Activated CD4-positive, alpha-beta T cell treated with anti-CD3 and anti-CD28 coated beads, Interleukin-2, amount 50 U/mL, for 1 hour (primary cell): ENCODE measurements around the gene LINGO4.
"Not testable (repeated sequence)": the region's sequence is repeated elsewhere in the genome, so short reads cannot be mapped to it uniquely, and the experiment has no call there.

Experiments used
- DNase-seq: peaks from one replicate; pipeline ENCODE4 v3.0.0-alpha.2; 2020

LINGO4 gene

DNA sequence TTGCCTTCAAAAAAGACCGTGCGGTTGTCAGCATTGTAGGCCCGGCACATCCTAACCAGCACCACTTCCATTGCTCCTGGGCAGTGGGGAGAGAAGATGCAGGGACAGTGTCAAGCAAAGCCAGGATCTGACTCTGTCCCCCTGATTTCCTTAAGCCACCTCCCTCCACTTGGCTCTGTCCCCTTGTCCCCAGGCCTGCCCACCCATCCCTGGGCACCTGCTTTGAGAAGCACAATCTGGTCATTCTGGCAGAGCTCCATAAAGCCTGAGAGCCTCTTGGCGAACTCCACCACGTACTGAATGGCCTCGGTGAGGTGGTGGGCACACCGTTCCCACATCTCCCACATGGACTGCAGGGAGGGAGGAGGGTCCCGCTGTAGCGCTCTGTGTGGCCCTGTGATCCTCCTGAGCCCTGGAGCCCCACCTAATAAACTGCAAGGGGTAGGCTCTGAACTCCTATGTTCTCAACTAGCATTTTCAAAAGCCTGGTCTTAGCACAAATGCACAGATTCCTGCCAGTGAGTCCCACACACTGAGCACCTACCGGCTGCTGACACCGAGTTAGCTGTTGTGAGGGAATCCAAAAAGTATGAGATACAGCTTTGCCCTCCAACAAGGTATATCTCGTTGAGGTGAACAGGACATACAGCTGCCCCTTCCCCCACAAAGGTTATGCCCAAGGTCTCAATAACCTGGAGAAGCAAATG, 8.2 kb upstream of the LINGO4 start:
- DNase-seq: no peak

DNA sequence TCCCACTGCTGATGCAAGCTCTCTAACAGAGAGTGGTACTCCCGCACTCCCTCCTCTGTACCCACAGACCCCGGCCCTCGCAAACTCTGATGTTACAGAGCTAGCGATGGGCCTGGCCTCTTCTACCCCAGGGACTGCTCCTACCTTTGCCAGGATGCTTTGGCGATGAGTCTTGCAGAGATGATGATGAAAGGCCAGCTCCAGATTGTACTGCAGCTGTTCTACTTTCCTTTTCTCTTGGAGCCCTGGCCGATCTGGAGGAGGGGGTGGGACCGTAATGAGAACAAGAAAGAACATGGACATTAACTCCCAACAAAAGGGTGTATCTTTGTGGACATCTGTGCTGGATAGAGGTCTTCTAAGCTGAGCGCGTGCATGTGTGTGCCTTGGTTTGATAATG, 6.0 kb upstream of the LINGO4 start:
- DNase-seq: no peak

DNA sequence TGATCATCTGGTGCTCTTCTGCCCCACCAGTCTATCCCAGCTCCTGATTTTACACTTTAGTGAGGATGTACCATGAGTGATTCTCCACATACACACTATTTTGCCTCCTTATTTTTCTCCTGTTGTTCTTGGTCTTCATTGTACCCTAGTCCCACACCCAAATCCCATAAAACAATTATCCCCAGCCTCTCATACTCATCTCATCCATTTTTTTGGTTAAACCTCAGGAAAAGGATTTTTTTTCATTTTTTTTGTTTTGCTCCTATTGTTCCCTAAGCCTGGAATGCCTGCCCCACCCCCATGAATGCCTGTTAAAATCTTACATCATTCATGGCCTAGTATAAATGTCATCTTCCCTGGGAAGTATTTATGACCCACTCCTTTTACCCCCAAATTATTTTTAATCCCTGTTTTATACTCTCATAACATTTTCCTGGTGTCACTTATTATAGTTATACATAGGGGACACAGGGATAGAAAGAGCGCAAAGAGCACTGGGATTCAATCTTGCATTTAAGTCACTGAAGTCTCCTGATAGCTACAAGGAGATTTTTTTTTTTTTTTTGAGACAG, 4.9 kb upstream of the LINGO4 start:
- no peak for DNase-seq

DNA sequence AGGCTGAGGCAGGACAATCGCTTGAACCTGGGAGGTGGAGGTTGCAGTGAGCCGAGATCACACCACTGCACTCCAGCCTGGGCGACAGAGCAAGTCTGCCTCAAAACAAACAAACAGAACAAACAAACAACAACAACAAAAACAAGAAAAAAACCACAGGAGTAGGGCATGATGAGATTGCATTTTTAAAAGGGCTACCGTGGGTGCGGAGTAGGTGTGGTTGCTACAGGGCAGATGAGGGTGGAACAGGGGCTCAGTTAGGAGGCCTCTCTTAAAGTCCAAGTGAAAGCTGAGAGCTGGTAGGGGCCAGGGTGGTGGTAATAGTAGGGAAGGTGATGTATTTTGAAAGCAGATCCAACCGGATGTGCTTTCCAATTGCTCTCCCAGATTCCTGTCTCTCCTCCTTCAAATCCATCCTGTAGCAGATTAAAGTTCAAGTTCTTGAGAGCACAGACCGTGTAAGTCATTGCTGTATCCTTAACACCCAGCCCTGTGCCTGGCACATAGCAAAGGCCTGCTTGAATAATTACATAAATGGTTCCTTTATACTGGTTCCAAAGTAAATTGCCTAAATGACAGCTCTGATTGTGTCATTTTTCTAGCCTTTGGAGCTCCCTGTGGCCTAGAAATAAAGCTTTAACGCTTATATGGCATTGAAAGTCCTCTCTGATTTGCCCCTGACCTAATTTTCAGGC, 4.2 kb upstream of the LINGO4 start:
- DNase-seq: no peak

DNA sequence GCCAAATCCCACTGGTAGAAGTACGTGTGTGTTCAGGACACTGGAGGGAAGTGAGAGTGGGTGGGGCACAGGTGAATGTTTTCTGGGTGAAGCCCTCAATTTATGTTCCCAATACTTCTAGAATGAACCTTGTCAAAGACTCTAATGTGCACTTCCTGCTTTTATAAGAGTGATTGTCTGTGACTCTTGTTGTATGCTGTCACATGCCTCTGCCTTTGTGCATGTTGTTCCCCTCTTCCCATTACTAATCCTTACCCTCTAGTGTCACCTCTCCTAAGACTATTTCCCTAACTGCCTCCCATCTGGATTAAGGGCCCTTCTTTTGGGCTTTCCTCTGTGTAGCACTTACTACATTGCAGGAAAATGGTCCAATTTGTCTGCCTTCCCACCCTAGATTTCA, 2.5 kb upstream of the LINGO4 start:
- DNase-seq: no peak

DNA sequence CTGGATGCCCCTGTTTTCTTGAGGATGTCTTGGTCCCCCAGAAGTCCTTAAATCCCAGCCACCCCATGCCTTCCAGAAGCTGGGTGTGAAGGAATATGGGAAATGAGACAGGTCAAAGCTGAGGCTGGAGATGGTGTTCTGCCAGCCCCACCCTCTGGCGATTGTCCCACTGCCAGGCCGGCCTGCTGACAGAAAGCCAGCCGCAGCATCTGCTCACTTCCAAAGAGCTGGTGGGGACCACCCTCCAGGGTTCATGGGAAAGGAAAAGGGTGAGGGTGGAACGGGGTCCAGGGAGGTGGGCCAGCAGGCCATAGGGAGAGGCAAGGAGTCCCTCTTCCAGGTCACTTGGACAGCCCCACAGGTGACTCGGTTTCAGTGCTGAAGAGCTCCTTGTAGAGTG, 1.9 kb upstream of the LINGO4 start:
- DNase-seq: no peak

DNA sequence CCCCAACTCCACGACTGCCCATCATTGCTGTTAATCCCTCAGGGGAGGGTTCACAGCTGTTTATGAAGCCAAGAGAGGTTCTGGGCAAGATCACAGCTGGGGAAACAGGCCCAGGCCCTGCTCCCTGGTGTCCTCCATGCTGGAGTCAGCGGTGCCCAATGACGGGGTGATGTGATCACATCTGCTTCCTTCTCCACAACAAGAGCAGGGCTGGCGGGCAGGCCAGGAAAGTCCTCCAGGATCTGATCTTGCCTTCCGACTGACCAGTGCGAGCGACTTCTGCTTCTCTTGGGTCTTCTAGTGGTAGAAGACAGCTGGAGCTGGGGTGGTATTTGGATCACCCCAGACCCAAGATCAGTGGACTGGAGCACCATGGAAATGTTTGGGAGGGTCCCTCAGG, 951 bp upstream of the LINGO4 start:
- DNase-seq: no peak

DNA sequence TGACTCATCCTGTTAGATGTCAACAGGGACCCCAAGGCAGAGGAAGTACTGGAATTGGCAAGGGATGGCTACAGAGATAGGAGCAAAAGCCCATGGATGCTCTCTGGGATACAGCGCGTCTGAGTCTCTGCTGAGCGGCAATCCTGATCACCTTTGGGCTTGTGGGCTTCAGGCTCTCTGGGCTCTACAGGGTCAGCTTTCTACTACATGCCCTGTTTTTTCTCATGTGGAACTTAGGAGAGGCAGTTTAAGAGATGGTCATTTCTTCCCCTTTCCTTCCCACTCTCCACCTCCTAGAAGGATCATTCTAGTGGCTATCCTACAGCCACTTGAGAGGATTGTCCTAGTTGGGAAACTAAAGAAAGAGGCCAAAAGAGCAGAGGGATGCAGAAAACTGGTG, 1.3 kb downstream of the LINGO4 start:
- DNase-seq: no peak

DNA sequence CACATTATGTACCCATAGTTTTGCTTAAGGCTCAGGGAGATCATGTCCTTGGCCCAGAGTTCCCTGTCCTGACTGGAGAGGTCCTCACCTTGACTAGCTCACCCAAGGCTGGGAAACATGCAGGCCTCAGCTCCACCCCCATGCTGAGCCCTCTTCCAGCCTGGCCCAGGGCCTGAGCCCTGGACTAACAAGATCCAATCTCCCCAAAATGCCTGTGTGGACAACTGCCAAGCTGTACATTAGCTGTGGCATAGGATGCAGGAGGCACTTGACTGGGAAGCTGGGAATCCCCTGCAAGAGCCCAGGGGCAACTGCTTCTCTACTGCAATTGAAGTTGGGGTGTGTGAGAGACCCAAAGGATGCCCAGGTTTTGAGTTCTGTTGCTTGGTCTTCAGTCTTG, 2.1 kb downstream of the LINGO4 start:
- DNase-seq: no peak

DNA sequence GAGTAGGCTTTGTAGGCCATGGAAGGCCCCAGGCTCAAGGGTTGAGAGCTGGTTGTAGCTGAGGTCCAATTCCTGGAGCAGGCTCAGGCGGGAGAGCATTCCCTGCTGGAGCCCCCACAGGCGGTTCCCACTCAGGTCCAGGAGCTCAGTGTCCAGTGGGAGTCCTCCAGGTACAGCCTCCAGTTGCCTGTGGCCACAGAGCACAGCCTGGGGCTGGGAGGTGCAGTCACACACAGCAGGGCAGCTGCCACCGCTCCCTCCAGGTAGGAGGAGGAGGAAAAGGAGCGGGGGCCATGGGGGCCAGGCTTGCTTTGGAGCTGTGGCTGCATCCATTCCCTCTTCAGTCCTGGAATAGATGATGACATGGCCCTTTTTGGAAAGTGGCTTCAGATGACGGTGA, 2.8 kb downstream of the LINGO4 start:
- DNase-seq: no peak

DNA sequence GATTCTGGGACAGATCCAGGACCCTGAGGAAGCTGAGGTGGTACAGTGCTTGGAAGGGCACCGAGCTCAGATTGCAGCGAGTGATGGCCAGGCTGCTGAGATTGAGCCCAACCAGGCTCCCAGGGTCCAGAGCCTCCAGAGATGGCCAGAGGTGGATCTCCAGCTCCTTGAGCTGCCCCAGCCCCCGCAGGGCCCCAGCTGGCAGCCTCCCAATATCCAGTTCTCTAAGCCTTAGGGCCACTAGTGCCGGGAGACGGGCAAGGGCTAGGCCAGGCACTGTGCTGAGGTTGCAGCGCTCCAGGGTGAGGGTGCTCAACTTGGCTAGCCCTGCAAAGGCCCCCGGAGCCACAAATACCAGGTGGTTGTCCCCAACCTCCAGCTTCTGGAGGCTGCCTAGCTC, 3.4 kb downstream of the LINGO4 start:
- DNase-seq: no peak

DNA sequence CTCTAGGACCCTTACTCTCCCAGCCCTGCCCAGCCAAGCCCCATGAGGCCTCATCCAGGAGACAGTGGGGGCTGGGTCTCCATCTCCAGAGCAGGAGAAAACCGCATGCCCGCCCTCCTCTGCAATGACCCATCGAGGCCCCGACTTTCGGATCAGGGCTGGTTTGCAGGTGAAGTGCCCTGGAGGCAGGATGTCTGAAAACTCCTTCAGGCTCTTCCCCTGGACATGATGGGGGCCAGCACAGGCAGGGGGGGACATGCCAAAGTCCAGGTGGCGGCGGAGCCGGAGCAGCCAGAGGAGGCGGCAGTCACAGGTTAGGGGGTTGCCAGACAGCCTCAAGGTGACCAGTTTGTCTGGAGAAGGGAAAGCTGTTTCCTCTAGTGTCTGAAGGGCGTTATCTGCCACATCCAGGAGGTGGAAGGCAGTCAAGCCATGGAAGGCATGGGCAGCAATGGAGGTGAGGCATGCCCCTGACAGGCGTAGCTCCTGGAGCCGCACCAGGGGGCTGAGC, 3.9 kb downstream of the LINGO4 start:
- no peak for DNase-seq

DNA sequence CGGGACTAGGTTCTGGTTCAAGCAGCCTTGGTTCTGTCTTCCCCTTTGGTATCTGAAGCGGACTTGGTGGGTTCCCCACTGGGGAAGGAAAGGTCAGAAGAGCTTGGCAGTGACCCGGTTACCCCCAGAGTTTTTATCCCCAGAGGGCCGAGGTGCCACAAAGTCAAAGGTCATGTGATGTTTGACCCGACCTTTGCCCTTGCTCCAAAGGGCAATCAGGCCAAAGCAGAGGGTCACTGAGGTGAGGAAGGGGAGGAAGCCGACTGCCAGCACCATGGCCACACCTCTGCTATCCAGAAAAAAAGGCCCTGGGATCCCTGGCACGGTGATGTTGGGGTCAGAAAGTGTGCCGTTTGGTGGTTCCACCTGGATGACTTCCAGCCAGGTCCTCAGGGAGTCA, 4.4 kb downstream of the LINGO4 start:
- DNase-seq: no peak

DNA sequence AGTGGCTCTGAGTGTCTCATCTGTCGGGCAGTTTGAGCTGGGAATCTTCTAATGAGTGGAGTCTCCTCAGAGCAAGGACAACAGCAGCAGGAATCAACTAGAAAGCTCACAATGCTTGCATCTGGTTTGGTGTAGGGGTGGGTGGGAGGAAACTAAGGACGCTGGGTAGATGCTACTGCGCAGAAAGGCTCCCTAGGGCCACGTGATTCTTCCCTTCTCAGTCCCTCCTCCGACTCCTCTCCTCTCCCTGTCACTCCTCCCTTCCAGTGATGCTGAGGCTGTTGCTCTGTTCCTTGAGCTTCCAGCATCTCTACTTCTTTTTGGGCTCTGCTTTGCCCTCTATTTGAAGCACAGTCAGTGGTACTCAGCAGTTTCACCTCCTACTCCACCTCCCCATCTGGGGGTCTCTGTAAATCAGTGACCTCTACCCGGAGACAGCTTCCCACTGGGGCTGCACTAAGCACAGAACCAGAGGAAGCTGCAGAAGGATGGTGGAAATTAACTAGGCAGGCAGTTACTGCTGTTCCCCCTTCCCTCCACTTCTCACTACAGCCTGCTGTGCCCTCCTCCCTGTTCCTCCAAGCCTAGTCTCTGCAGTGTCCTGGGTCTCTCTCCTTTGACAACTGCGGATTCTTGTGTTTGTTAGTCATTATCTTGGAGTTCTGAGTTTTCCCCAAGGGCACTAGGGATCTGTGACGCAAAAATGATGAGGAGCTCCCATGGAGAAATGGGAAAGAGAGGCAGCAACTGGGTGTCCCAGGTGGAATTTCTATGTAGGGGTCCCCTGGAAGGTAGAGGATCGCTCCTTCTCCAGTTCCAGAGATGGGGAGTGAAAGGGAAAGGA, 5.8 kb downstream of the LINGO4 start:
- DNase-seq: no peak

DNA sequence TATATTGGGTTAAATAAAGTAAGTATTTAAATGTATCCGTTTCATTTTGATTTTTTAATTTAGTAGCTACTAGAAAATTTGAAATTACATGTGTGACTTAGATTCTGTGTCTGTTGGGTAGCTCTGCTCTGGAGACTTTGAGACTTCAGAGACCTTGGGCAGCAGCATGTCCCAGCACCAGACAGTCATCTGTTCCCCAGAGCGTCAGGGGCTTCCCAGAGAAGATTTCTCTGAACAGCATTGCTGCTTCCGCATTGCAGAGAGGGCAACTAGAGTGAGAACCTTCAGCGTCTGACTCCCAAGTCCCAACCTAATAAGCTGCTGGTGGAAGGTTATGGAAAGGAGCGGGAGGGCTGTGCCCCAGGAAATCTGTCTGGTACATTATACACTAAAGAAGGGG, 6.6 kb downstream of the LINGO4 start:
- DNase-seq: no peak

DNA sequence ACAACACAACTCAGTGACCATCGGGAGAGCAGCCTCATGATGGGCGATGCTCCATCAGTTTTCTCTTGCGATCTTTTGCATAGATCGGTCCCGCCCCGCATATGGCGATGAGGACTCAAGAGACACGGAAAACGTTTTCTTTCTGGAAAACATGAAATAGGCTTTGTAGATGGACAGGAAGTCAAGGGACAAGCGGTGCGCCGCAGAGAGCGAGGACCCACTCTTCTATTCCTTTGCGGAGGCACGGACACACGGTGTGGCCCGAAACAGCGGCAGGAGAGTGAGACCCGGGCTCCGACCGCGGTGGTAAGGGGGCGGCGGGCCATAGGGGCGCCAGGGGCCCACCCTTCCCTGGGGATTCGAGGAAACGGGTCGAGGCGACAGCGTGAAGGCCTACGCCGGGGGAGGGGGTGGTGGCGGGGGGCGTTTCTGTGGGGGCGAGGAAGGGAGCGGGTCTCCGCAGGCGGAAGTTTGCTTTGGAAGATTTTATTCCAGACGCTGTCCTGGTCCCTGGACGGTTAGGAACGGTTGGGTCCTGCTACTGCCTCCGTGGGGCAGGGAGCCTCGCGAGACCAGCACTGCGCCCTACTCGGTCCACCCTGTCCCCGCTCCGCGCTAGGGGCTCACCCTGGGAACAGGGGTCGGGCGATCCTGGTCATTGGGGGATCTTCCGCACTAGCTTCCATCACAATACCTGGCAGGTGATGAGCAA, 14.1 kb downstream of the LINGO4 start:
- no peak for DNase-seq

DNA sequence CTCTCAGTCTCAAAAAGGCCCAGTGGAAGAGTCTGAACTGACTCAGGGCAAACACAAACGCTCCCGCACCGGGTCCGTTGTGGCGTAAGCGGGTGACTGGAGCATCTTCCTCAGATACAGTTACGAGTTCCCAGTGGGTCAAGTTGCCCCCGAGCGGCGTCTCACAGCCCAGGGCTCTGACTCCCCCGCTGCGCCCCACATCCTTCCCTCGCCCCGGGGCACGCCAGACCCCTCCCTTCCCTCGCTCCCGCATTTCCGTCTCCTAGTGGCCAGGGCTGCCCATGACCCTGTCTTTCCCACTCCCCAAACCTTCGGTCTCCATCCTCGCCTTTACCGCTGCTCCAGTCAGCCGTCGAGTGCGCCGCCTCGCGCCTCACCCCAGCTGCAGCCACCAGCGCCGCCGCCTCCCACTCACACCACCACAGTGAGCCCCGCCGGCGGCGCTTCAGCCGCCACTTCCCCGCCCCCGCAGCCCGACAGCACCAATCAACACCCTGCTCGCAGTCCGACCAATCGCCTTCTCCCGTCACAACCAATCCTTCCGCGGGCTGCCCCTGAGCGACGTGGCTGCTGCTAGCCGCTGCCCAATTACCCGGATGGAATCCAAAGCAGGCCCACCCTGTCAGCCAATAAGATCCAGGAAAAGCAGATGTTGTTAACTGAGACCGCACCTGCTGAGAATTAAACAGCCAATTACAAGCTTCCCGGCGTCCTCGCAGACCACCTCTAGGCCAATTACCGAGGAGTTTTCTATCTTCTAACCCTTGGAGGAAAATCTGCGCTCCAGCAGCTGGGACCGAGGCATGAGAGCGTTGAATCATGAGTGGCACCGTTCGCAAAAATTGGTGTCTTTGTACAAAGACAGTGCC, 14.9 kb downstream of the LINGO4 start, which contains the start of gene TDRKH:
TDRKH (minus strand) TSS at position 430 of the 869 bp plus-strand sequence. CDS start 7,478 bp downstream, outside the sequence.
- DNase-seq: peak; percentile 98

DNA sequence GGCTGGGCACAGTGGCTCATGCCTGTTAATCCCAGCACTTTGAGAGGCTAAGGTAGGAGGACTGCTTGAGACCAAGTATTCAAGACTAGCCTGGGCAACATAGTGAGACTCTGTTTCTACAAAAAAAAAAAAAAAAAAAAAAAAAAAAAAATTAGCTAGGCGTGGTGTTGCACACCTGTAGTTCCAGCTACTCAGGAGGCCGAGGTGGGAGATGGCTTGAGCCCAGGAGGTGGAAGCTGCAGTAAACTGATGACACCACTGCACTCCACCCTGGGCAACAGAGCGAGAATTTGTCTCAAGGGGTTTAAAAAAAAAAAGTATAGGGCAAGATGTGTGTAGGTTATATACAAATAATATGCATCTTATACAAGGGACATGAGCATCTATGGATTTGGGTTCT, 17.5 kb downstream of the LINGO4 start:
- no peak for DNase-seq

DNA sequence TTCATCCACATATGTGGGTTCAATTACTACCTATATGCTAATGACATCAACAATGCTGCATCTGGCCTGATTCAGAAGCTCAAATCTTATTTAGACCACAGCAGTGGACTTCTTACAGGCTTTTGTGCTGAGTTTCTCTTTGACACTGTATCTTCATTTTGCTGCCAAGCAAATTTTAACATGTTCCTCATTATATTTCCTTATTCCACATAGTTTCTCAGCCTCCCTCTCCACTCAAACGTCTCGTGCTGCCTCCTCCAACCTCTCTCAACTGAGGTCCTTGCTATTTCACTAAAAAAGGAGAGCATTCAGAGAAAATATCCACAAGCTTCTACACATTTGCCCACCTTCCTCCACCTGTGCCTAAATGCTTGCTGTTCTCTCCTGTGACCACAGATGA, 21.4 kb downstream of the LINGO4 start:
- DNase-seq: no peak

DNA sequence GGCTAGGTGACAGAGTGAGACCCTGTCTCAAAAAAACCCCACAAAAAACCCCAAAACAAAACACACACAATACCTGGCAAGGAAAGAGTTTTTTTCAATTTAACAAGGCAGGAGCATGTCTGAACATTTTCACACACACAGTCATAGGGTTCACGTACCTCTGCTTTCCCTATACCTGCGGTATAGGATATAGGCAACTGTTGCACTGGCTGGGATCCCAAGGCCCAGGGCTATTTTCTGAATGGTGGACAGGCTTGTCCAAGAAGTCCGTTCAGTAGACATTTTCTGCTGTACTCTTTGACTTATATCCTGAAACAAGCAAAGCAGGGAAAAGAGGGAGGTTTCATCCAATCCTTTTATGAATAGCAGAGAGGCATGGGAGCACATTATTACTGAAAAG, 22.5 kb downstream of the LINGO4 start:
- no peak for DNase-seq

DNA sequence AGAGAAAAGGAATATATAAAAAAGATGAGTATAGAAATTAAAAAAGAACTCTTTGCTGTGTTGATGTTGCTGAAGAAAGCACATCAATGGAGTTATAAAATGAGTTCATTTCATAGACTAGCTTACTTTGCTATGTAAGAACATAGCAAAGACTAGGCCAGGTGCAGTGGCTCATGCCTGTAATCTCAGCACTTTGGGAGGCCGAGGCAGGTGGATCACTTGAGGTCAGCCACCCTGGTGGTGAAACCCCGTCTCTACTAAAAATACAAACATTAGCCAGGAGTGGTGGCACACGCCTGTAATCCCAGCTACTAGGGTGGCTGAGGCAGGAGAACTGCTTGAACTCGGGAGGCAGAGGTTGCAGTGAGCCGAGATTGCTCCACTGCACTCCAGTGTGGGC, 23.2 kb downstream of the LINGO4 start:
- DNase-seq: not testable (repeated sequence)

DNA sequence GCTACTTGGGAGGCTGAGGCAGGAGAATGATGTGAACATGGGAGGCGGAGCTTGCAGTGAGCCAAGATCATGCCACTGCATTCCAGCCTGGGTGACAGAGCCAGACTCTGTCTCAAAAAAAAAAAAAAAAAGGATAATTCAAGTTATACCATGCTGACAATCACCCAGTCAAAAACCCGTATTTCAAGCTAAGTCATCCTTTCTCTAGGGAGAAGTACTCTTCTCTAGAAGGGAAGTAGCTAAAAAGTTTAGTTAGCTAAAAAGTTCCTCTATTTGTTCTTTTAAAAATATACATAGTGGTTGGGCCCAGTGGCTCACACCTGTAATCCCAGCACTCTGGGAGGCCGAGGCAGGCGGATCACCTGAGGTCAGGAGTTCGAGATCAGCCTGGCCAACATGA, 24.5 kb downstream of the LINGO4 start:
- DNase-seq: not testable (repeated sequence)
